Measurements from ENCODE around the gene GPR75.
"Not testable (repeated sequence)": the region's sequence is repeated elsewhere in the genome, so short reads cannot be mapped to it uniquely, and the experiment has no call there.

GPR75 gene

GRCh38 chr2:53840580-53840979 is 19.2 kb downstream of the GPR75 start:
- DNase-seq (ENCODE audit: low read depth): no peak
- TF ChIP-seq, protein P1, sequence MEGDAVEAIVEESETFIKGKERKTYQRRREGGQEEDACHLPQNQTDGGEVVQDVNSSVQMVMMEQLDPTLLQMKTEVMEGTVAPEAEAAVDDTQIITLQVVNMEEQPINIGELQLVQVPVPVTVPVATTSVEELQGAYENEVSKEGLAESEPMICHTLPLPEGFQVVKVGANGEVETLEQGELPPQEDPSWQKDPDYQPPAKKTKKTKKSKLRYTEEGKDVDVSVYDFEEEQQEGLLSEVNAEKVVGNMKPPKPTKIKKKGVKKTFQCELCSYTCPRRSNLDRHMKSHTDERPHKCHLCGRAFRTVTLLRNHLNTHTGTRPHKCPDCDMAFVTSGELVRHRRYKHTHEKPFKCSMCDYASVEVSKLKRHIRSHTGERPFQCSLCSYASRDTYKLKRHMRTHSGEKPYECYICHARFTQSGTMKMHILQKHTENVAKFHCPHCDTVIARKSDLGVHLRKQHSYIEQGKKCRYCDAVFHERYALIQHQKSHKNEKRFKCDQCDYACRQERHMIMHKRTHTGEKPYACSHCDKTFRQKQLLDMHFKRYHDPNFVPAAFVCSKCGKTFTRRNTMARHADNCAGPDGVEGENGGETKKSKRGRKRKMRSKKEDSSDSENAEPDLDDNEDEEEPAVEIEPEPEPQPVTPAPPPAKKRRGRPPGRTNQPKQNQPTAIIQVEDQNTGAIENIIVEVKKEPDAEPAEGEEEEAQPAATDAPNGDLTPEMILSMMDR (IDR thresholded peaks at IDR 0.05; ENCODE audit: insufficient read depth, low read depth, low read length, missing control alignments): no peak
- no peak overlapping the region for H3K4me3 ChIP-seq (ENCODE audit: low read length)

DNA sequence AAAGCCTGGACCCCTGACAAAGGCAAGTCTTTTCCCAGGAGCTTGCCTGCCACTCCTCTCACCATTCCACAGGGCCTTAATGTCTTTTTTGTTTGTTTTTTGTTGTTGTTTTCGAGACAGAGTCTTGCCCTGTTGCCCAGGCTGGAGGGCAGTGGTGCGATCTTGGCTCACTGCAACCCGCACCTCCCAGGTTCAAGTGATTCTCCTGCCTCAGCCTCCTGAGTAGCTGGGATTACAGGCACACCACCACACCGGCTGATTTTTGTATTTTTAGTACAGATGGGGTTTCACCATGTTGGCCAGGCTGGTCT is 29.8 kb downstream of the GPR75 start:
- not testable (repeated sequence) for H3K4me3 ChIP-seq (ENCODE audit: low read length); DNase-seq (ENCODE audit: low read depth)

- no peak for DNase-seq (ENCODE audit: low read depth)
- no peak overlapping the region for H3K4me3 ChIP-seq (ENCODE audit: low read length)
- TF ChIP-seq, protein P1 (IDR thresholded peaks at IDR 0.05; ENCODE audit: insufficient read depth, low read depth, low read length, missing control alignments): no peak
Observed at GRCh38 chr2:53829273-53829979, 30.3 kb downstream of the GPR75 start.

- DNase-seq (ENCODE audit: low read depth): no peak
- TF ChIP-seq, protein P1 (IDR thresholded peaks at IDR 0.05; ENCODE audit: insufficient read depth, low read depth, low read length, missing control alignments): no peak
- no peak overlapping the region for H3K4me3 ChIP-seq (ENCODE audit: low read length)
Observed at GRCh38 chr2:53828331-53828730, 31.4 kb downstream of the GPR75 start.

GRCh38 chr2:53827398-53828175 is 32.2 kb downstream of the GPR75 start:
- TF ChIP-seq, protein P1 (IDR thresholded peaks at IDR 0.05; ENCODE audit: insufficient read depth, low read depth, low read length, missing control alignments): no peak
- no peak for DNase-seq (ENCODE audit: low read depth)
- H3K4me3 ChIP-seq (ENCODE audit: low read length): no peak overlapping the region

DNA sequence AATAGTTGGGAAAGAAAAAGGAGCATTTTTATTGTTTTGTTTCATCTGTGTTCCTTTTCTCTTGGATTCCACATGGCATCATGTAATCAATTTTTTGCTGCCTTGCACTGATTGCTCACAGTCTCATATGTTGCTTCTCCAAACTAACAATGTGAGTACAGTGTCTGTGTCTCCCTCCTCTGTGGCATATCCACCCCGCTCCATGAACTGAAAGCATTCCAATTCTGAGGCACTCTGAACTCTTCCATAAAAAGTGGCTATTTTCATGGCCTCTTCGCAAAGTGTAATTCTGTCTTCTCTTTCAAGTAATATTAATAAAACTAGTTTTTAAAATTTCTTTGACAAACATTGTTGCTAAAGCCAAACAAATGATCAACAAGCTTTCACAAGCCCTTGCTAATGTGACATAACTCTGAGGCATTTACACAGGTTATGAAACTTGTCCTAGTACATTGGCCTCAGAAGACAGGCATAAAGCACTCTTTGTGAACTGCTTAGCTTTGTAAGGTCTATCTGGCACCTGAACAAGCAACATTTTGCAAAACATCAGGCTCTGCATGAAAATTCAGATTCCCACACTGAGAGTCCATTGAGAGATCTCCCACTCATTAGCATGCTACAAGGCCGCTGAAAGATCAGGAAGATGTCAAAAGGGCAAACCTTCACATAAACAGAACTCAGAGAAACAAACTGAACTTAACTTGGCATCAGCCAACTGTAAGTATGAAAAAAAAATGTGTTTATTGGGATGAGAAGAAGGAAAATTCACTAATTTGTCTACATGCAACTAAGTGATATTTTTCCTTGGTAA is 33.0 kb downstream of the GPR75 start:
- TF ChIP-seq, protein P1 (IDR thresholded peaks at IDR 0.05; ENCODE audit: insufficient read depth, low read depth, low read length, missing control alignments): no peak
- no peak overlapping the region for H3K4me3 ChIP-seq (ENCODE audit: low read length)
- peak; percentile 73 for DNase-seq (ENCODE audit: low read depth)

DNA sequence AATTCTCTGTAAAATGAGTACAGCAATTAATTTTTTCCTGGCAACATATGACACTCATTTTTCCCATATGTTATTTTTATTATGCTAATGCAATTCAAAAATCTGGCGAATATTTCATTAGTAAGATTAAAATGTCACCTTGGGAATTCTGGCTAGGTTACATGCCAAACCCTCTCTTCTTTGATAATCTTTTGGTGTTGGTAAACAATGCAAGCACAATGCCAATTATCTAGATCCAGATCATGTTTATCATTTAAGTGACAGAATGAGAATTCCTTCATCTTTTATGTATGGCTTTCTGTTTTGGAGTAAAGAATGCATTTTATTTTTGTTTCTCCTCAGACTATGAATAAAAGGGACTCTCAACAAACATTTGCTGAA is 33.7 kb downstream of the GPR75 start:
- no peak overlapping the region for H3K4me3 ChIP-seq (ENCODE audit: low read length)
- DNase-seq (ENCODE audit: low read depth): no peak
- TF ChIP-seq, protein P1 (IDR thresholded peaks at IDR 0.05; ENCODE audit: insufficient read depth, low read depth, low read length, missing control alignments): no peak

DNA sequence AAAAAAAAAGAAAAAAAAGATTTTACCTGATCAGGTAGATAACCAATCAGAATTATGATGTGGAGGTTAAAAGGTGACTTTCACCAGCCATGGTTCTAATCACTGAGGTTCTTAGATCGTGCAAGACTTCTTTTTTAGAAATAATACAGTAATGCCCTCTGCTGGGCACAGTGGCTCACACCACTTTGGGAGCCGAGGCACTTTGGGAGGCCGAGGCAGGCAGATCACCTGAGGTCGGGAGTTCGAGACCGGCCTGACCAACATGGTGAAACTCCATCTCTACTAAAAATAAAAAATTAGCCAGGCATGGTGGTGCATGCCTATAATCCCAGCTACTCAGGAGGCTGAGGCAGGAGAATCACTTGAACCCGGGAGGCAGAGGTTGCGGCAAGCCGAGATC is 36.1 kb downstream of the GPR75 start:
- DNase-seq (ENCODE audit: low read depth): not testable (repeated sequence)

More for the DNA sequence above, 36.1 kb downstream of the GPR75 start:
- not testable (repeated sequence) for H3K4me3 ChIP-seq (ENCODE audit: low read length)

Measured in epithelial cell of esophagus (primary cell).